OCI-LY1 (cell line): ENCODE measurements around the gene RAPGEF4.

Source experiments
- H2AFZ ChIP-seq: fragments of 200-600 bp; sonication (generic), shearing (Covaris generic); 2 replicates; pipeline ENCODE4 v1.6.0; 2014; ENCODE audit warnings: antibody characterized with exemption, mild to moderate bottlenecking, low read length
- H3F3A ChIP-seq: fragments of 200-600 bp; sonication (generic), shearing (Covaris generic); 2 replicates; pipeline ENCODE4 v1.6.0; 2014; ENCODE audit warnings: mild to moderate bottlenecking, antibody characterized with exemption, low read length, moderate library complexity; ENCODE audit not compliant: insufficient read depth
- H3K27ac ChIP-seq: fragments of 200-600 bp; sonication (generic); 2 replicates; pipeline ENCODE4 v1.5.1; 2014; ENCODE audit warnings: low read length, mixed run types, mild to moderate bottlenecking, low read depth; ENCODE audit not compliant: poor library complexity, severe bottlenecking
- H3K27me3 ChIP-seq: fragments of 200-600 bp; sonication (generic); 2 replicates; pipeline ENCODE4 v1.6.0; 2014; ENCODE audit warnings: antibody characterized with exemption, mild to moderate bottlenecking, low read length, moderate library complexity; ENCODE audit not compliant: insufficient read depth
- H3K36me3 ChIP-seq: fragments of 200-600 bp; sonication (generic); 2 replicates; pipeline ENCODE4 v1.6.1; 2014; ENCODE audit warnings: mild to moderate bottlenecking, antibody characterized with exemption, low read length, moderate library complexity, mixed read lengths; ENCODE audit not compliant: insufficient read depth
- H3K4me1 ChIP-seq: fragments of 200-600 bp; sonication (generic); 2 replicates; pipeline ENCODE4 v1.5.1; 2014; ENCODE audit warnings: mild to moderate bottlenecking, low read length, moderate library complexity; ENCODE audit not compliant: insufficient read depth, severe bottlenecking
- H3K4me2 ChIP-seq: fragments of 200-600 bp; sonication (generic), shearing (Covaris generic); 2 replicates; pipeline ENCODE4 v1.6.1; 2014; ENCODE audit warnings: low read length
- H3K4me3 ChIP-seq: fragments of 200-600 bp; sonication (generic); 2 replicates; pipeline ENCODE4 v1.5.1; 2014; ENCODE audit warnings: low read length, low read depth, mild to moderate bottlenecking, mixed read lengths; ENCODE audit not compliant: poor library complexity, severe bottlenecking
- H3K79me2 ChIP-seq: fragments of 200-600 bp; shearing (Covaris generic); 2 replicates; pipeline ENCODE4 v1.6.1; 2016; ENCODE audit warnings: mixed run types, low read length, mixed read lengths; ENCODE audit not compliant: insufficient read depth
- H3K9ac ChIP-seq: fragments of 200-600 bp; sonication (generic), shearing (Covaris generic); 2 replicates; pipeline ENCODE4 v1.6.1; 2014; ENCODE audit warnings: mild to moderate bottlenecking, low read length, mixed read lengths
- H3K9me2 ChIP-seq: fragments of 200-600 bp; sonication (generic), shearing (Covaris generic); 2 replicates; pipeline ENCODE4 v1.6.1; 2014; ENCODE audit warnings: low read depth, mild to moderate bottlenecking, low read length, mixed read lengths
- H3K9me3 ChIP-seq: fragments of 200-600 bp; shearing (Covaris generic); 2 replicates; pipeline ENCODE4 v1.6.1; 2014; ENCODE audit warnings: low read length, mixed read lengths
- H4K20me1 ChIP-seq: fragments of 200-600 bp; sonication (generic), shearing (Covaris generic); 2 replicates; pipeline ENCODE4 v1.6.0; 2016; ENCODE audit warnings: mild to moderate bottlenecking, low read length; ENCODE audit not compliant: insufficient read depth
- EZH2 ChIP-seq: fragments of 200-600 bp; sonication (generic), shearing (Covaris generic); IDR thresholded peaks from 2 replicates; pipeline ENCODE4 v1.8.0; 2017; ENCODE audit warnings: borderline replicate concordance, mixed run types, mild to moderate bottlenecking, antibody characterized with exemption, low read length, moderate library complexity, mixed read lengths
- TF ChIP-seq, protein P1 (sequence below): fragments of 200-600 bp; sonication (generic), shearing (Covaris generic); IDR thresholded peaks from 2 replicates; pipeline ENCODE4 v1.5.1; 2017; ENCODE audit warnings: mild to moderate bottlenecking, antibody characterized with exemption, low read length, moderate library complexity, mixed read lengths

Gene RAPGEF4

GRCh38 chr2:172848519-172848918 lies 112.9 kb downstream of the RAPGEF4 start:
- TF ChIP-seq, protein P1, sequence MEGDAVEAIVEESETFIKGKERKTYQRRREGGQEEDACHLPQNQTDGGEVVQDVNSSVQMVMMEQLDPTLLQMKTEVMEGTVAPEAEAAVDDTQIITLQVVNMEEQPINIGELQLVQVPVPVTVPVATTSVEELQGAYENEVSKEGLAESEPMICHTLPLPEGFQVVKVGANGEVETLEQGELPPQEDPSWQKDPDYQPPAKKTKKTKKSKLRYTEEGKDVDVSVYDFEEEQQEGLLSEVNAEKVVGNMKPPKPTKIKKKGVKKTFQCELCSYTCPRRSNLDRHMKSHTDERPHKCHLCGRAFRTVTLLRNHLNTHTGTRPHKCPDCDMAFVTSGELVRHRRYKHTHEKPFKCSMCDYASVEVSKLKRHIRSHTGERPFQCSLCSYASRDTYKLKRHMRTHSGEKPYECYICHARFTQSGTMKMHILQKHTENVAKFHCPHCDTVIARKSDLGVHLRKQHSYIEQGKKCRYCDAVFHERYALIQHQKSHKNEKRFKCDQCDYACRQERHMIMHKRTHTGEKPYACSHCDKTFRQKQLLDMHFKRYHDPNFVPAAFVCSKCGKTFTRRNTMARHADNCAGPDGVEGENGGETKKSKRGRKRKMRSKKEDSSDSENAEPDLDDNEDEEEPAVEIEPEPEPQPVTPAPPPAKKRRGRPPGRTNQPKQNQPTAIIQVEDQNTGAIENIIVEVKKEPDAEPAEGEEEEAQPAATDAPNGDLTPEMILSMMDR: no peak
- Histone ChIP-seq H3K36me3 (no peaks in the 10 kb centered on the region), H2AFZ (no peak overlapping the region), H3F3A (no peaks in the 10 kb centered on the region), H3K4me1 (no peaks in the 10 kb centered on the region), H3K79me2 (no peaks in the 10 kb centered on the region), H3K4me2 (no peak overlapping the region), H3K27ac (no peak overlapping the region), H3K9me2 (no peaks in the 10 kb centered on the region), H3K9me3 (no peaks in the 10 kb centered on the region), H3K27me3 (no peaks in the 10 kb centered on the region), H3K4me3 (no peak overlapping the region), H3K9ac (no peak overlapping the region), H4K20me1 (no peaks in the 10 kb centered on the region)

DNA sequence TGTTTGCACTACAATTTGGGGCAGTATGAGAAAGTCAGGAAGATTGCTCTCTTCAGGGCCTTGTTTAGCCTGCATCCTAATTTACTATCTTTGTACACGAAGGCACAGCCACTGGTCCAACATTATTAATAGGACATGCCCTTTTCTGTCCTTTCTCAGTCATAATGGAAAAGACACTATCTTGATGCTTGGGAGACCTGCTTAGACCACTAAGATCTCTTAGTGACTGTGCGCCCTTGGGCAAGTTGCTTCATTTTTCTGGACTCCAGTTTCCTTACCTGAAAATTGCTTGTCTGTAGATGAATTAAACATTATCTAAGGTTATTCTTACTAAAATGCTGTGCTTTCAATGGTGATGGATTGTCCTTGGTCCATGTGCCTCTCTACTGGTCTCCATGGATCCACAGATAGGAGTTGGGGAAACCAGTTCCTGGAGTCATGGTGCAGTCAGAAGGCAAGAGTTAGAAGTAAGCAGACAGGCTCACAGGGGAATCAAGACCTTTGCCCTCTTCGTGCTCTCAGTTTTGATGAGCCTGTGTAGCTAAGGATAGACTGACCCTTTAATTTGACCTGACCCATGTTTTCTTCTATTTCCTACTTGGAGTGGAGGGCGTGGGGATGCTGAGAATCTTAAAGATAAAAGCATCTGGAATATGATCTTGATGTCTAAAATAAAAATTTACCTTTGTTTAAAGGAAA lies 114.0 kb downstream of the RAPGEF4 start:
- Histone ChIP-seq H3K4me3 (no peak overlapping the region), H4K20me1 (no peaks in the 10 kb centered on the region), H3K27ac (no peak overlapping the region), H3K36me3 (no peaks in the 10 kb centered on the region), H3K27me3 (no peaks in the 10 kb centered on the region), H3K4me1 (no peaks in the 10 kb centered on the region), H3F3A (no peaks in the 10 kb centered on the region), H3K9me2 (no peaks in the 10 kb centered on the region), H3K4me2 (no peak overlapping the region), H3K79me2 (no peaks in the 10 kb centered on the region), H3K9me3 (no peaks in the 10 kb centered on the region), H3K9ac (no peak overlapping the region), H2AFZ (no peak overlapping the region)
- TF ChIP-seq, protein P1: no peak
- no peak for TF ChIP-seq EZH2

DNA sequence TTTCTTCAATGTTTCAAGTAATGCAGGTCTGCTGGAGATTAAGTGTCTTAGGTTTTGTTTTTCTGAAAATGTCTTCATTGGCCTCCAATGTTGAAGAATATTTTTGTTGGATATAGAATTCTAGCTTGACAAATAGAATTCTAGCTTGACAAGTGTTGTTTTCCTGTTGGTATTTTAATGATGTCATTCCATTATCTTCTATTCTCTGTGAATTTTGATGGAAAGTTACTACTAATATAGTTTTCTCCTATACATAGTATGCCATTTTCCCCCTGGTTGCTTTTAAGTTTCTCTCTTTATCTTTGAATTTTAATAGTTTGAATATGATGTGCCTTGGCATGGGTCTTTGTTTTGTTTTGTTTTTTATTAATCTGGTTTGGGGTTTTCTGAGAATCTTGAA lies 119.9 kb downstream of the RAPGEF4 start:
- no peaks in the 10 kb centered on the region for H3K36me3 ChIP-seq
- no peaks in the 10 kb centered on the region for H3K9me3 ChIP-seq
- no peaks in the 10 kb centered on the region for H3K9me2 ChIP-seq

More for the DNA sequence above, 119.9 kb downstream of the RAPGEF4 start:
- Histone ChIP-seq H3K79me2 (no peaks in the 10 kb centered on the region), H3F3A (no peaks in the 10 kb centered on the region), H3K27me3 (no peaks in the 10 kb centered on the region), H3K4me1 (no peaks in the 10 kb centered on the region), H3K4me2 (no peak overlapping the region), H3K4me3 (no peak overlapping the region), H4K20me1 (no peaks in the 10 kb centered on the region), H2AFZ (no peak overlapping the region), H3K27ac (no peak overlapping the region), H3K9ac (no peak overlapping the region)
- no peak for TF ChIP-seq EZH2
- TF ChIP-seq, protein P1: no peak
